Brain microvascular endothelial cell (primary cell): ENCODE results near the gene ANKRD9.

Source experiments
- DNase-seq: peaks from one replicate; pipeline ENCODE4 v3.0.0-alpha.2; 2020
- H3K27ac ChIP-seq: fragments of 250-450 bp; sonication (Bioruptor Pico); 2 replicates; pipeline ENCODE4 v1.5.1; 2020; ENCODE audit warnings: mild to moderate bottlenecking, moderate library complexity
- H3K27me3 ChIP-seq: fragments of 250-450 bp; sonication (Bioruptor Pico); replicated peaks from 2 replicates; pipeline ENCODE4 v1.5.1; 2020; ENCODE audit warnings: mild to moderate bottlenecking
- H3K36me3 ChIP-seq: fragments of 250-450 bp; sonication (Bioruptor Pico); replicated peaks from 2 replicates; pipeline ENCODE4 v1.5.1; 2020; ENCODE audit warnings: mild to moderate bottlenecking
- H3K4me3 ChIP-seq: 2 replicates; pipeline ENCODE4 v1.5.1; 2011; ENCODE audit warnings: low read depth, mild to moderate bottlenecking, control low read depth, low read length, moderate library complexity
- CTCF ChIP-seq: IDR thresholded peaks from 2 replicates; pipeline ENCODE4 v1.5.1; 2011; ENCODE audit warnings: low read depth, mild to moderate bottlenecking, moderate library complexity, low read length, control low read depth, inconsistent platforms; ENCODE audit errors: missing control alignments
- in situ Hi-C: cut with HindIII; loops from 2 replicates; pipeline ENCODE4 v1.10.0; 2017; ENCODE audit warnings: low sequenced_read_pairs, low pct_ligation_motif_present

The ANKRD9 gene

GRCh38 chr14:102486513-102487203 is 22.9 kb downstream of the ANKRD9 start:
- H3K27ac ChIP-seq: no peak overlapping the region
- peak; percentile 13 for TF ChIP-seq CTCF
- in situ Hi-C loops: no loop called here
- no peak for DNase-seq
- no peaks in the 10 kb centered on the region for H3K27me3 ChIP-seq
- no peaks in the 10 kb centered on the region for H3K36me3 ChIP-seq
- H3K4me3 ChIP-seq: no peak overlapping the region

- DNase-seq: no peak
- H3K4me3 ChIP-seq: no peak overlapping the region
- TF ChIP-seq CTCF: no peak
- no peaks in the 10 kb centered on the region for H3K27me3 ChIP-seq
- H3K27ac ChIP-seq: no peak overlapping the region
- H3K36me3 ChIP-seq: no peaks in the 10 kb centered on the region
- in situ Hi-C loops: no loop called here
These were observed 23.7 kb downstream of the ANKRD9 start for GRCh38 chr14:102485693-102486512.

- H3K27ac ChIP-seq: no peak overlapping the region
- no peaks in the 10 kb centered on the region for H3K36me3 ChIP-seq
- TF ChIP-seq CTCF: no peak
- in situ Hi-C loops: no loop called here
- no peak overlapping the region for H3K4me3 ChIP-seq
- no peak for DNase-seq
- no peaks in the 10 kb centered on the region for H3K27me3 ChIP-seq
These were observed 25.3 kb downstream of the ANKRD9 start for GRCh38 chr14:102484316-102484715.

- no peak overlapping the region for H3K4me3 ChIP-seq
- TF ChIP-seq CTCF: no peak
- no peak overlapping the region for H3K27ac ChIP-seq
- in situ Hi-C loops: no loop called here
- peak; percentile 25 for DNase-seq
- no peaks in the 10 kb centered on the region for H3K36me3 ChIP-seq
- H3K27me3 ChIP-seq: no peaks in the 10 kb centered on the region
These were observed 27.8 kb downstream of the ANKRD9 start for GRCh38 chr14:102481791-102482238.

GRCh38 chr14:102481371-102481770 is 28.2 kb downstream of the ANKRD9 start:
- no peaks in the 10 kb centered on the region for H3K36me3 ChIP-seq
- no peak overlapping the region for H3K27ac ChIP-seq
- H3K27me3 ChIP-seq: no peaks in the 10 kb centered on the region
- no peak for DNase-seq
- TF ChIP-seq CTCF: no peak
- no peak overlapping the region for H3K4me3 ChIP-seq
- in situ Hi-C loops: no loop called here
